NK-92 (cell line): ENCODE data around the gene GRIA4.
"Not testable (repeated sequence)": the region's sequence is repeated elsewhere in the genome, so short reads cannot be mapped to it uniquely, and the experiment has no call there.

Source experiments
- DNase-seq: peaks from one replicate; lab custom pipeline; 2025; ENCODE audit not compliant: unreplicated experiment; lab: John Stamatoyannopoulos, UW

Gene GRIA4

GRCh38 chr11:105718641-105719040 is 108.8 kb downstream of the GRIA4 start:
- DNase-seq = no peak

- DNase-seq = no peak
Measured at GRCh38 chr11:105719073-105719822, 109.4 kb downstream of the GRIA4 start.

DNA sequence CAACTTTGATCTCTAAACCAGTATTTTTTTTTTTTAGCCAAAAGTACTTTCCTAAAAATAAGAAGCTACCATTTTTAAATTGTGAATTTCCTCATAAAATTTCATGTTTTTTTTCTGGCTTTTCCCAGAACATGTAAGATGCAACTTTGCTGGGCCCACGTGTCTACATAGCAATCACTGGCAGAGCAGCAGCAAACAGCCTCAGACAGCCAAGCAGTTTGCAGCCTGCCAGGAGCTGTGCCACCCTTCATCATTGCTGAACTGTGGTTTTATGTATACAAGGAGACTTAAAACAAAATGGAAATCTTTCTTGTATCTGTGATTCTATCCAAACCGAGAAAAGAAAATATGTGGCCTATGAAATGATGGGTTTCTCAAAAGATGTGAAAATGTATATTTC is 110.2 kb downstream of the GRIA4 start:
- no peak for DNase-seq

GRCh38 chr11:105723269-105723668 is 113.4 kb downstream of the GRIA4 start:
- no peak for DNase-seq

- no peak for DNase-seq
Measured at GRCh38 chr11:105732611-105733010, 122.7 kb downstream of the GRIA4 start.

DNA sequence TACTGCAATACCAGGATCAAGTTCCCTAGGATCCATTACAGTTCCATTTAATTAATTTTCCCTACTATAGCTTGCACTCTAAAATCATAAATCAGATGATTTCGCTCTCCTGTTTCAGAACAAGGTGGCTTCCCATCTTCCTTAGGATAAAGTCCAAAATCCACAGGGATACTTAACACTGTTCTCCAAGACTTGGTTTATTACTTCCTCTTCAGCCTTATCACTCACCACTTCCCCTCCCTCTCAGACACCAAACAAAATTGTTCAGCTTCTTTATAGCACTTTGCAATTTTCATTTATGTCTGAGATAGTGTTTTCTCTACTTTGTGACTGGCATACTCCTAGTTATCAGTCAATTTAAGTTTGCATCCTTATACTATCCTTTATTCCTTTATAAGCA is 124.6 kb downstream of the GRIA4 start:
- DNase-seq = no peak

GRCh38 chr11:105738251-105738650 is 128.4 kb downstream of the GRIA4 start:
- DNase-seq = no peak

GRCh38 chr11:105738986-105739795 is 129.3 kb downstream of the GRIA4 start:
- DNase-seq = no peak

DNA sequence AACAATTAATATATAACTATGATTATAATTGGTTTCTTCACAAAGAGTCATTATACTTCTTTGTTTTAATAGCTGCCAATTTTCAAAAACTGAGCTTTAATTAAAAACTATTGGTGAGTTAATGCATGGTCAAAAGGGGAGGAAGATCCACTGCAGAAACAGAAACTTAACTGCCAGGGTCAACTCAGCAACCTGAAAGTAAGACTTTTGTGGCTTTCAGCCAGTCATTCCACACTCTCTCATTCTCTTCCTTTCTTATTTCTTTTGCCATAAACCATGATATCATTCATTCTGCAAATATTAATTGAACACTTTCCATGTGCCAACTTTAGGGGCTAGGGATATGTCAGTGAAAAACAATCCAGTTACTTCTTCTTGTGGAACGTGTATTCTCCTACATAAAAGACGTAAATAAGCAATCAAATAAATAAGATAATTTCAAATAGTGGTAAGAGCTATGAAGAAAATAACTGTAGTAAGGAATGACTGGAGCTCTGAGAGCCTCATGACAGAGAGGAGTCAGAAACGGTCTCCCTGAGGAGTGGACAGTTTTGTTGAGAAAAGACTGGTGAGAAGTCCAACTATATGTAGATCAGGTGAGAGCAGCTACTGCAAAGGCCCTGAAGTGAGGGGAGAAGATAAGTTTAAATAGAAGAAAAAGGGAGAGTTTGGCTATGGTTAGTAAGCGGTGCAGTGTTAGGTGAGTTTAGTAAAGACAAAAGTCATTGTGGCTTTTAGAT is 130.5 kb downstream of the GRIA4 start:
- DNase-seq = no peak

GRCh38 chr11:105741488-105742020 is 131.7 kb downstream of the GRIA4 start:
- DNase-seq = no peak

- no peak for DNase-seq
Measured at GRCh38 chr11:105754260-105754659, 144.4 kb downstream of the GRIA4 start.

GRCh38 chr11:105754716-105755115 is 144.8 kb downstream of the GRIA4 start:
- DNase-seq = no peak

DNA sequence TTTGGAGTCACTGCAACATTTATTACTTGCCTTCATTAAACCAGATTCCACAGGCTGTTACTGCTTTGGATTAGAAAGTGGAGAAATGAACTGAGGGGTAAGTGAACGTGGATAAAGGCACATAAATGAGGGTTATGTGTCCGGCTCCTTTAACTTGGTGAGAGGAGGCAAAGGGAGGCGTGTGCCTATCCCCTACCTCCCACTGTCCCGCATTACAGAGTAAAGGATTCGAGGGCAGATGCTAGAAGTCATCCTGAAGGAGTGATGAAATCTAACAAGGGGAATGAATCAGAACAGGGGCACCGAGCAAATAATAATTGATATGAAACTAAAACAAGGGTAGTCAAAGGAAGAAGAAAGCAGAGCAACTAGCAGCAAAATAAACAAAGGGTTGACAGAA is 147.2 kb downstream of the GRIA4 start:
- no peak for DNase-seq

- DNase-seq = no peak
Measured at GRCh38 chr11:105763594-105763993, 153.7 kb downstream of the GRIA4 start.

GRCh38 chr11:105767931-105768330 is 158.1 kb downstream of the GRIA4 start:
- no peak for DNase-seq

GRCh38 chr11:105769627-105770026 is 159.8 kb downstream of the GRIA4 start:
- no peak for DNase-seq

- not testable (repeated sequence) for DNase-seq
Measured at GRCh38 chr11:105773452-105773851, 163.6 kb downstream of the GRIA4 start.

GRCh38 chr11:105774899-105775298 is 165.0 kb downstream of the GRIA4 start:
- DNase-seq = no peak

DNA sequence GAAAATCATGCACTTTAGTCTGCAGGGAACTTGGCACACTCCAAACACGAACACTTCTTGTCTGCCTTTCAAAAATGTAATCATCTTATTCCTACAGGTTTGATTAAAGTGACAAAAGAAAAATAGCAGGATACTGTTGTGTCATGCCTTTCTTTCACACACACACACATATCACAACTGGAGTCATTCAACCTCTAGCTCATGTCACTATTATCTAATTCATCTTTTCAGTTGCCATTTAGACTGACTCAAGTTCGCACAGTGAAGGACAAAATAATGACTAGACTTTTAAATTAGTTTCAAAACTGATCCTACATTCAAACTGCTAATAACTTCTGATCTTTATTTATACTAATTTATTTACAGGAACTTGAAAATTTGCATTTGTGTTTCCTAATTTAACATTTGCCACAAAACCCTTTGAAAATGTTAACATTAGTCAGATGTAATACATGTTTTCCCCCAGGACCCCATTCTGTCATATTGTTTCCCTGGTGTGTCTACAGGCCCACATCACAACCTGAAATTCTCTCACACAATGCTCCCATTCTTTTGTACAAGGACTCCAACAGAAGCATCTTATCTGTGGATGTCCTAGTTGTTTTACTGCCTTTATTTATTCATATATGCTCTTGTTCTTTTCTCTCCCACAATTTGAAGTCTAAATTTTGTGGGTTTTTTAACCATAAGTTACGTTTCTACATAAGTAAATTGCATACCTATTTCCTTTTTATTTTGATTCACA is 171.1 kb downstream of the GRIA4 start:
- no peak for DNase-seq

GRCh38 chr11:105781807-105782206 is 171.9 kb downstream of the GRIA4 start:
- DNase-seq = no peak

- no peak for DNase-seq
Measured at GRCh38 chr11:105783216-105783615, 173.3 kb downstream of the GRIA4 start.
